Tongue (tissue), 2 donors: ENCODE measurements around the gene NMNAT2. TPM values are rescaled to one million over a fixed set of nuclear protein-coding genes. Genes with fewer than 3 reads are reported as not detected.

ENCODE experiments used
- DNase-seq: peaks from one replicate; pipeline ENCODE4 v3.0.0-alpha.2; 2015
- total RNA-seq: library from RNA; depleted of rRNA; stranded (reverse); fragments of >200 nt; gene quantifications from one replicate; pipeline ENCODE4 v1.2.3, GENCODE V29; 2014

NMNAT2 gene
- total RNA-seq, 1 donor from 2014 or later, result 0.72 TPM

- no peak for DNase-seq
Observed at GRCh38 chr1:183310753-183311479, 107.3 kb downstream of the NMNAT2 start.

- no peak for DNase-seq
Observed at GRCh38 chr1:183308719-183309118, 109.5 kb downstream of the NMNAT2 start.

DNA sequence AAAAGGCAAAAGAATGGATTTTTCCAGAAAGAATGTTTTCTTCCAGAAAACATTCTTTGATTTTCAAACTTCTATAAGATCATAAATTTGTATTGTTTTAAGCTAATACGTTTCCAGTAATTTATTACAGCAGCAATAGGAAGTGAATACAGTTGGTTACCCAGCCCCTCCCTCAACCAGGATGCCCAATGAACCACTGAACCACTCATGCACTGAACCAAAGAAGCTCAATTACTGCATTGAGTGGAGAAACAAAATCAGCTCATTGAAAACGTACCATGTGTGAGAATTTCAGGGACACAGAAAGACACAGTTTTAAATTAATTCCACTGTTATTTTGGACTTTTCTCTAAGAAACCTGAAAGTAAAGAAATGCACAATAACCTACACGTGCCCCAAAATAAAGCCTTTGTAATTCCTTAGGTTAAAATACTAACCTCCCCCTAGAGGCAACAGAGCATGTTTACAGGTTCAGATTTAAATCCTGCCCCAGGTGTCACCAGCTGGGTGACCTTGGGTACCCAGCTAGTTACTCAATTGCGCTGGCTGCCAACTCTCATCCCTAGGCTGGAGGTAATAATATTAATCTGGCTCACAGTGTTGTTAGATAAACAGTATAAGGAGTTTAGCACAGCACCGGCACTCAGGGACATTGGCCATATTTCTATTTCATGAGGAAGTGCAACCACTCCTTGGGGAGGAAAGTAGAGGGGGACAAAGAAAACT is 111.7 kb downstream of the NMNAT2 start:
- no peak for DNase-seq

DNA sequence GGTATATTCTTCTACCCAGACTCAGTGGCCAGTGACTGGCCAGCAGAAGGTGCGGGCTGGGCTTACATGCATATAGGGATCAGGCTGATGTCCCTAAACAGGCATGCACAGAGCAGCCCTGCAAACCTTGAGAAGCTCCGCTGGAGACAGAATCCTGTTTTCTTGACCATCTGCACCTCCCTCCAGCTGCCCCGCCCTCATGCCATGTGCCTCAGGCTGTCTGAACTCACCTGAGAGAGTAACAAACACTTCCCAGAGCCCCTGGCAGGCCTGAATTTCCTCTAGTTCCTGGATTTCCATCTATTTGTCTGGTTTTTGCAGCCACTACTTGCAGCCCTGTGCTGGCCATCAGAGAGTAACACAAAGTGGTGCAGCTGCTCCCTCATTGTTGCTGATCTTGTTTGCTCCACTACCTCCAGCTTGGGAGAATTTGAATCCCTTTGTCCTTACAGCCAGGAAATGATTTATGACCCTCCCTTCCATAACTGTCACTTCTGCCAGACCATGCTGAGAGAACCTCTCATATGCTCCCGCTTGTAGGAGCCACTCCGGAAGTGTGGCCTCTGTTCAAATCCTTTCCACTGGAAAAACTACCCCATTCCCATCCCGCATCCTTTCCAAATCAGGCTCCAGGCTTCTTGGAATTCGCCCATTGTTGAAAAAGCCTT is 113.6 kb downstream of the NMNAT2 start:
- DNase-seq, result no peak

GRCh38 chr1:183303901-183304300 is 114.3 kb downstream of the NMNAT2 start:
- no peak for DNase-seq

- DNase-seq, result no peak
Observed at GRCh38 chr1:183303323-183303645, 114.9 kb downstream of the NMNAT2 start.

DNA sequence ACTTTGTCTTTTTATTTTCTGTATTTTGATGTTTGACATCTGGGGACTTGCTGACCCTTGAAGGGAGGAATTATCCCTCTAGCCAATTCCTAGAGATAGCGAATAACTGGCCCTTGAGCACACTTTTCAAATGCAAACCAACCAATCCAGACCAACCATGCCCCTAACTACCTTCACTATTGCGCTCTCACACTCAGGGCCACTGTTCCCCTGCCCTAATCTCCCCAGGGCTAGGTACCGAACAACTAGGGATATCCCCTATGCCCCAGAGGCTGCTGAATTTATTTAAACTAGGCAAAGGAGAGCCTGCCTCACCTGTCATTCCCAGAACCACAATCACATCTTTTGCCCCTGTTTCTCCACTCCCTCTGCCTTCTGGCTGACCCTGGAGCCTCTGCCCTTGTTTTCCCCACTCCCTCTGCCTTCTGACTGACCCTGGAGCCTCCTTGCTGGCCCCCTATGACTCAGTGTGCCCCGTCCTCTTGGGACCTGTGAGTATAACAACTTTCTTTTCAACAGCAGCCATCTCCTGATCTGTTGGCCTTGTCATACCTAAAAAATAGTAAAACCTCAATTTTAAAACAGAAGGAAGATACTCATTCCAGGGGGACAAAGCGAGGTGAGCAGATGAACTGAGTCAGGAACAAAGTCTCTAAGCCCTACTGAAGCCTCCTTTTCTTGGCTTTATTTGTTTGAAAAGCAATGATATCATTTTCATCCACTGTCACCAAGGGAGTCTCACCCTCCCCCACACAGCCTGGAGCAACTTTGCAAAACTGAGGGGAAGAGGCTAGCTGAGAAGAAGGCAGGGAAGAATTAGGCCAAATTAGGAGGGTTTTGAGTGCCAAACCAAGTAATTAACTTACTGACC is 115.5 kb downstream of the NMNAT2 start:
- DNase-seq, result no peak

DNA sequence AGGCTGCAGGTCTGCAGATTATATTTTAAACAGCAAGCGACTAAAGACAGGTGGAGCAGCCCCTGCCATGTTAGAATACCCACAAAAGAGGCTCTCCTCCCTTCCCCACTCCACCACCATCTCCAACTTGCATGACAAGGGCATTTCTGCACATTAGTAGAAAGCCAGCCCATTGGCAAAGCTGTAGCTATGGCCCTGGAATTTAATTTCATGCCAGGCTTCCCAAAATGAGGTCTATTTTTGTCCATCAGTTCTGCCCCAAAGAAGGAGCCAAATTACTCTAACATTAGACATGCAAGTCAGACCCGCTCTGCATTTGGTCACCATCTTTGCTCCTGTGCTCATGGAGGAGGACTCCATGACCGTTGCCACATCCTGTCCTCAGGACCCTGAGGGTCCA is 116.9 kb downstream of the NMNAT2 start:
- DNase-seq, result no peak

- no peak for DNase-seq
Observed at GRCh38 chr1:183300828-183301227, 117.4 kb downstream of the NMNAT2 start.

GRCh38 chr1:183300395-183300794 is 117.8 kb downstream of the NMNAT2 start:
- no peak for DNase-seq

DNA sequence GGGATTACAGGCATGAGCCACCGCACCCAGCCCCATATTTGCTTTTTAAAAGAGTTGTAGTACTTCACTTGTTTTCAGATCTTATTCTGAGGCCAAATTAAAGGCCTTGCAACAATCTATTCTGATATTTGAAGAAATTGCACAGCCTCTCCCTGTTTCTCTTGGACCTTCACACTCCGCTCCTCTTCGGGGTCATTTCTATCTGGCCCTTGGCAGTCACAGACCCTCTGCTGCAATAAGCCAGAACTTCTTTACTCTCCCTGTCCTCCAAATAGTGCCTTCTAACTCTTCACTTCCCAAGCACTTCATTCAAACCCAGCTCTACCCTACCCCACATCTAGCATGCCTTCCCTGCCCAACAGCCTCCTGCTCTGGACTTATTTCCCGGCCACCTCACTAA is 121.4 kb downstream of the NMNAT2 start:
- DNase-seq, result no peak

DNA sequence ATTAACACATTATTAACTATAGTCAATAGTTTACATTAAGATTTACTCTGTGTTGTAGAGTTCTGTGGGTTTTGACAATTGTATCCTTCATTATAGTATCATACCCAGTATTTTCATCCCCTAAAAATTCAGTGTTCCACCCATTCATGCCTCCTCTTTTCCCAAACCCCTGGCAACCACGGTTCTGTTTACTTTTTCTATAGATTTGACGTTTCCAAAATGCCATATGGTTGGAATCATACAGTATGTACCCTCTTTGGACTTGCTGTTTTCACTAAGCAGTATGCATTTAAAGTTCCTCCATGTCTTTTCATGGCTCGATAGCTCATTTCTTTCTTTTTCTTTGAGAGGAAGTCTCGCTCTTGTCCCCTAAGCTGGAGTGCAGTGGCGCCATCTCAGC is 122.7 kb downstream of the NMNAT2 start:
- DNase-seq, result no peak

GRCh38 chr1:183293876-183294275 is 124.3 kb downstream of the NMNAT2 start:
- DNase-seq, result no peak

GRCh38 chr1:183293241-183293640 is 124.9 kb downstream of the NMNAT2 start:
- DNase-seq, result peak; percentile 36

- no peak for DNase-seq
Observed at GRCh38 chr1:183291802-183292514, 126.2 kb downstream of the NMNAT2 start.

GRCh38 chr1:183291216-183291762 is 126.9 kb downstream of the NMNAT2 start:
- no peak for DNase-seq

DNA sequence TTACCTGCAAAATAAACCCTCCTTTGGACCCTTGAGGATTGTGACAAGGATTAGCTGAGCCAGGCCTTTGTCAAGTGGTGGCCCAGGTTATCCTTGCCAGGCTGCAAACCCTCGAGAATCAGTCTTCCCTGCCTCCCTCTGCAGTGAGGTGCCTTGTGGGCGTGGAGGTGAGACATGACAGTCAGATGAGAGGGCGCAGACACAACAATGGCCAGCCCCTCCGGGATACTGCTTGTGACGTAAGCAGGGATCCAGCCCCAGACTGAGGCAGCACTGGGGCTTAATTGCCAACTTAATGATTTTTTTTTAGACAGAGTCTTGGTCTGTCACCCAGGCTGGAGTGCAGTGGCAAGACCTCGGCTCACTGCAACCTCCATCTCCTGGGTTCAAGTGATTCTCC is 127.6 kb downstream of the NMNAT2 start:
- no peak for DNase-seq

- peak; percentile 56 for DNase-seq
Observed at GRCh38 chr1:183289051-183289496, 129.1 kb downstream of the NMNAT2 start.

DNA sequence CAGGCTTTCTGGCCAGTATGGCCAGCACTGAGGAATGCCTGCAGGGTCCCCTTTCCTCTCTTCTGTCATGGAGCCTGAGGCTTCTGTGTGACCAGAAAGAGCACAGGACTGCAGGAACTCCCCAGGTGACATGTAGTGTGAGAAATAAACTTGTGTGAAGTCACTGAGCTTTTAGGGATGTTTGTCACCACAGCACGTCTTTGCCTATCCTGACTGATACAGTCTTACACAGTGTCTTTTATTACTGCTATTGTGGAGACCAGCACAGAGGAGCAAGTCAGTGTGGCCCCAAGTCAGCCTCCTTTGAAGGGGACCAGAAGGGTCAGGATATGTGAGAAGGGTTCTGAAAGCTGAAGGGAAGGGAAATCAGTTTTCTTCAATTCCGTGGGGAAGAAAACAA is 129.6 kb downstream of the NMNAT2 start:
- no peak for DNase-seq

GRCh38 chr1:183287191-183287675 is 130.9 kb downstream of the NMNAT2 start:
- peak; percentile 71 for DNase-seq

DNA sequence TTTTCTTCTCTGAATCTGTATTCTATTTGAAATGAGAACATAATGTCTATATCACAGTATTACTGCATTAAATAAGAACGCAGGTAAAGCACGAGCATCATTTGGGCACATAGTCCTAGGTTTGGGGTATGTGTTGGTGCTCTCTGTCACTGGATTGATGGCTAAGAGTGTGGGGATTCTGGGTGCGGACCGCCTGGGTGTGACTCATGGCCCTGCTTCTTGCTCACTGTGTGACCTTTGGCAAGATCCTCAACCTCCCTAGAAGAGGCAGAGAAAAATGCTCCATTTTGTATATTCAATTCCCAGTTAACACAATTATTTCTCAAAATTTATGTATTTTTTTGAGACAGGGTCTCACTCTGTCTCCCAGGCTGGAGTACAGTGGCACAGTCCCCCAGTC is 132.4 kb downstream of the NMNAT2 start:
- no peak for DNase-seq
